Right kidney (tissue), 9 donors: ENCODE measurements around the gene DENND4B.
"Not testable (repeated sequence)": the region's sequence is repeated elsewhere in the genome, so short reads cannot be mapped to it uniquely, and the experiment has no call there.

Experiments used
- DNase-seq: peaks from one replicate; pipeline ENCODE4 v3.0.0-alpha.2; 2016
- long read RNA-seq, 8 donors: transcript quantifications; one replicate each; lab custom pipeline, GENCODE V29; 2026

The DENND4B gene
- long read RNA-seq, donor 1, partial matches to known transcripts = 11 of 13 reads
- long read RNA-seq, donor 1, other reads (novel, unspliced or antisense) = 0 of 13 reads
- long read RNA-seq, donor 2 = 0 reads
- long read RNA-seq, donor 3, partial matches to known transcripts = 0 of 1 reads
- long read RNA-seq, donor 3, other reads (novel, unspliced or antisense) = 0 of 1 reads
- long read RNA-seq, donor 4, partial matches to known transcripts = 10 of 10 reads
- long read RNA-seq, donor 4, other reads (novel, unspliced or antisense) = 0 of 10 reads
- long read RNA-seq, donor 5, partial matches to known transcripts = 0 of 1 reads
- long read RNA-seq, donor 5, other reads (novel, unspliced or antisense) = 0 of 1 reads
- long read RNA-seq, donor 6 = 0 reads
- long read RNA-seq, donor 7 = 0 reads
- long read RNA-seq, donor 8 = 0 reads

GRCh38 chr1:153946622-153947241, at the start of gene DENND4B:
Gene DENND4B (minus strand): TSS chr1:153946718. CDS start chr1:153944374, 2,344 bp downstream.
- no peak for DNase-seq

DNA sequence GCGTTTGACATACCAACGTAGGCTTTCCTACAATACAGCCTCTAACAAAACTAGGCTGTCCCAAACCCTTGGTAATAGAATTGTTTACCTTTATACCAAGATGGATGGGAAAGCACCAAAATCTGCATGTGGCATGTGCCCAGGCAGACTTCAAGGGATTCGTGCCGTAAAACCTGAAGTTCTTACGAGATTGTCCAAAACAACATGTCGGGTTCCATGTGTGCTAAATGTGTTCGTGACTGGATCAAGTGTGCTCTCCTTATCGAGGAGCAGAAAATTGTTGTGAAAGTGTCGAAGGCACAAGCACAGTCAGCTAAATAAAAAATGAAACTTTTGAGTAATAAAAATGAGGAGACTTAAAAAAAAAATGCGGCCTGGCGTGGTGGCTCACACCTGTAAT, 49.1 kb upstream of the DENND4B start:
- no peak for DNase-seq

GRCh38 chr1:153995202-153995601, 48.7 kb upstream of the DENND4B start:
- DNase-seq = no peak

GRCh38 chr1:153991806-153992205, 45.3 kb upstream of the DENND4B start:
- DNase-seq = no peak

GRCh38 chr1:153991151-153991630, 44.7 kb upstream of the DENND4B start:
- no peak for DNase-seq

- peak; percentile 98 for DNase-seq
Measured at GRCh38 chr1:153990468-153991150, 44.1 kb upstream of the DENND4B start, which contains the start of gene RPS27. Gene RPS27 (plus strand): TSS chr1:153990762. CDS start chr1:153990797, 35 bp downstream.

DNA sequence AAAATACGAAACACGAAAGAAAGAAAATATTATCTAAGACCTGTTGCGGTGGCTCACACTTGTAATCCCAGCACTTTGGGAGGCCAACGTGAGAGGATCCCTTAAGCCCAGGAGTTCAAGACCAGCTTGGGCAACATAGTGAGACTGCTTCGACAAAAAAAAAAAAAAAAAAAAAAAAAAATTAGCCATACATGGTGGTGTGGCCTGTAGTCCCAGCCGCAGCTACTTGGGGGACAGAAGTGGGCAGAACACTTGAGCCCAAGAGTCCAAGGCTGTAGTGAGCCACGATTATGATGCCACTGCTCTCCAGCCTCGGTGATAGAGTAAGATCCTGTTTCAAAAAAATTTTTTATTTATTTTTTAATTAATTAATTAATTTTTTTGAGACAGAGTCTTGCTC, 41.1 kb upstream of the DENND4B start:
- no peak for DNase-seq

DNA sequence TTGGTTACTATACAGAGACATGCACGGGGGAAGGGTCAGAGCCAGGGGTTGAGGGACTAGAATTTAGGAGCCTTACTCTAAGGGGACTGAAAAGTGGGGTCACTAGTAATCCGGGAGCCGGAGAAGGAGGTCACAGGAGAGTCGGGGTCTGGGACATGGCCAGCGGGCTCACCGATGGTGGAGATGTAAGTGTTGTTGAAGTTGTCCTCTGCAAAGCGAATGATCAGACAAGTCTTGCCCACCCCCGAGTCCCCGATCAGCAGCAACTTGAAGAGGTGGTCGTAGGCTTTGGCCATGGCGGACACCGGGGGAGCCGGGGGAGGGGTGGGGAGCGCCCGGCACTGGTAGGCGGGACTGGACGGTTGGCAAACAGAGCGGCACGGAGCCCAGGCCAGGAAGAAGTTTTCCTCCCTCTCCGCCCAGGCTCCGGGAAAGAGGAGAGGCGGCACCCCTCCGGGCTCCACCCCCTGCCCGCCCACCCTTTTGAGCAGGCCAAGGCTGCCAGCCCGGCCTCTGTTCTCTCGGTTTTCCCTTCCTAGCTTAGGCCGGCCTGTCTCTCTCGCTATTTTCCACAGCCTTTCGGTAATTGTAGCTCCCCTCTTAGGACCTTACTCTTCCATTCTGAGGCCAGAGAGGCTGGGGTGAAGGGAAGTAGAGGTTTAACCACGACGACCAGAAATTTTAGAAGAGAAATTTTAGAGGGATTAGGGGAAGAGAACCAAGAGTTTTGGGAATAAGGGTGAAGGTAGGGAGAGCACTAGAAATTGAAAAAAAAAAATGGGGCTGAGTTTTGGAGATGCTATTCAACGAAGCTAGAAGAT, 39.6 kb upstream of the DENND4B start, which contains the start of gene RAB13:
Gene RAB13 (minus strand): TSS at position 399 of the 821 bp plus-strand sequence. CDS start 103 bp downstream, at position 296.
- peak; percentile 78 for DNase-seq

- peak; percentile 46 for DNase-seq
Measured at GRCh38 chr1:153985341-153985912, 38.9 kb upstream of the DENND4B start.

DNA sequence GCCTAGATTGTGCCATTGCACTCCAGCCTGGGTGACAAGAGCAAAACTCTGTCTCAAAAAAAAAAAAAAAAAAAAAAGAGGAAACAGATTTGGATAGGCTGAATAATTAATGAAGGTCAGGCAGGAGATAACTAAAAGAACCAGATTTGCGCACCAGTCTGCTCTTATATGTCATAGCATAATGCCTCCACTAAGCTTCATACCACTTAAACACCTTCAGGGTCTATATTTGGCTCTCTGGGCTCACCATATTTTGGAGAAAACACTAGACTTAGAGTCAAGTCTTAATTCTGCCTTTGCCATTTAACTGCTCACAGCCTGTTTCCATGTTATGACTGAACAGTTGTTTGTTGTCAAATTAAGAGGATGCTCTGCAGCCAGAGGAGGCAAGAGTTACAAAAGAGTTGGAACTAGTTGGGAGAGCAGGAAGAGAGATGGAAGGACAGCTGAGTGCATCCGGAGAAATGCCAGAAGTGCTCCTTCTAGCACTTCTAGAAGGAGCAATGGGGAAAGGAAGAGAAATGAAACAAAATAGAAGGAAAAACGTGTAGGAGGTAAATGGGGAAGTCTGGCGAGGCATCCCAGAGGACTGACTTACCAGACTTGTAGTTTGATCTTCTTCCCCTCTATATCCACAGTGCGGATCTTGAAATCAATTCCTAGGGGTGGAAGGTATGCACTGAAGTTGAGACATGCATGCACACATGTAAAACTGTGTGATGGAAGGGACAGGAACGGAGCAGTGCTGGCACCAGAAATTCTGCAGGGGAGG, 37.8 kb upstream of the DENND4B start:
- DNase-seq = no peak

- not testable (repeated sequence) for DNase-seq
Measured at GRCh38 chr1:153981735-153982134, 35.2 kb upstream of the DENND4B start.

GRCh38 chr1:153979091-153979490, 32.6 kb upstream of the DENND4B start:
- DNase-seq = not testable (repeated sequence)

- DNase-seq = no peak
Measured at GRCh38 chr1:153978274-153978909, 31.9 kb upstream of the DENND4B start.

DNA sequence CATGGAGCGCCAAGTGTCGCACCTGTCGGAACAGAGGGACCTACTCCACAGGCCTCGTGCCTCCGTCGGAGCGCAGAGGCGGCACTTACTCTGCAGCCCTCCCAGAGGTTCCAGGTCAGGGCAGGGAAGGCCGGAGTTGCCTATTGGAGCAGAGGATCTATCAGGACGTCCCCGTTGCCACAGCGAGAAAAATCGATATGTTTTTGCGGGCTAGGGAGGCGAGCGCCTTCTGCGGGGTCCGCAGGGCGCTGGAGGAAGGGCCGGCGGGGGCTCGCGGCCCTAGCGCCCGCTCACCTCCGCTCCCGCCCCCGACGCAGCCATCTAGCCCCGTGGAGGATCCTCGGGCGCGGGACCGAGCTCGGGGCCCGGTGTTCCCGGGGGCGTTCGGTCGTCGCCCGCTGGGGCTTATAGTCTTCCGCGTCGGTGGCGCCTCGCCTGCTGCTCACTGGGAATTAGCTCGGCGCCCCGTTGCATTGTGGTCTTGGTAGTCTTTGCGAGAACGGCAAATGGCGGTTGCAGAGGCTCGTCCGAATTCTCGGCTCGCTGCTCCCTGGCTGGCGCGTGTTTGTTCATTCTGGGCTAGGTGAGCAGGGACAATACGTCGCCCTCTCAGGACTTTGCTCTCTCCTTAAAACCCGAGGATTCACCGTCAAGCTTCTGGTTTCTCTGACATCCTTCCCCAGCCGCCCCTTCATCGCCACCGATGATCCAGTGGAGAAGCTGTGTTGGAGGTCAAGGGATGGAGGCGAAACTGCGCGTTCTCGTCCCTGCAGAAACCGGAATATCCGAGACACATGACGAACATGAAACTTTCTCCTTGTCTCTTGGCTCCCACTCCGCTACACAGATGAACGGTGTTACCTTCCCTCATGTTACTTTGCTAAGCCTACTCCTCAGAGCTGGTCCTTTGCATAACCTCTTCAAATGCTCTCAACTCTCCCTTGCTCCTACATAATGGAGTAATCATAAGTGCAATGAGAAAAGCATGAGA, 31.0 kb upstream of the DENND4B start, which contains the start of gene JTB:
Gene JTB (minus strand): TSS at position 425 of the 991 bp plus-strand sequence. CDS start 422 bp downstream, at position 3.
- DNase-seq = peak; percentile 89

- no peak for DNase-seq
Measured at GRCh38 chr1:153976819-153977249, 30.3 kb upstream of the DENND4B start.

DNA sequence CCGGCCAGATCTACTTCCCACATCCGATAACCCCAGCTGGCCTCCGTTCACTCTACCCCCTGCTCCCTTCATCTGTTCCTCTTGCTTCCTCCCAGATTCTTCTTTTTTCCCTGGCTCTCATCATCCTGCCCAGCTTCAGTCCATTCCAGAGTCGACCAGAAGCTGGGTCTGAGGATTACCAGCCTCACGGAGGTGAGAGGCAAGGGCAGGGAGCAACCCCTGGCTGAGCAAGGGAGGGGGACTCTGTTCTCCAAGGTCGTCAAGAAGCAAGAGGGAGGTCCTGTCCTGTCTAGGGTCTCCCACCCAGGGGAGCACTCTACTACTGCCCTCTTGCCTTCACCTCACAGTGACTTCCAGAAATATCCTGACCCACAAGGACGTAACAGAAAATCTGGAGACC, 27.0 kb upstream of the DENND4B start:
- no peak for DNase-seq

DNA sequence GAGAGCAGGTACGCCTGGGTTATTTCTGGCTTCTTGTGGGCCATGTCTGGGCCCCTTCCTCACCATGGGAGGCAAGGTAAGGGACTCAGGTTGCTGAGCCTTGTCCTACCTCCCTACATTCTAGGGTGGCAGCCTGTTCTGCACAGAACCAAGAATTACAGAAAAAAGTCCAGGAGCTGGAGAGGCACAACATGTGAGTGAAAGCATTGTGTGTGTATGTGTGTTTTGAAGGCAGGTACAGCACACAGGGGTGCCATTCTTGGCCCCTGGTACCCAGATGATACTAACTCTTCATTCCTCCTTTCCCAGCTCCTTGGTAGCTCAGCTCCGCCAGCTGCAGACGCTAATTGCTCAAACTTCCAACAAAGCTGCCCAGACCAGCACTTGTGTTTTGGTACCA, 26.6 kb upstream of the DENND4B start:
- DNase-seq = no peak

DNA sequence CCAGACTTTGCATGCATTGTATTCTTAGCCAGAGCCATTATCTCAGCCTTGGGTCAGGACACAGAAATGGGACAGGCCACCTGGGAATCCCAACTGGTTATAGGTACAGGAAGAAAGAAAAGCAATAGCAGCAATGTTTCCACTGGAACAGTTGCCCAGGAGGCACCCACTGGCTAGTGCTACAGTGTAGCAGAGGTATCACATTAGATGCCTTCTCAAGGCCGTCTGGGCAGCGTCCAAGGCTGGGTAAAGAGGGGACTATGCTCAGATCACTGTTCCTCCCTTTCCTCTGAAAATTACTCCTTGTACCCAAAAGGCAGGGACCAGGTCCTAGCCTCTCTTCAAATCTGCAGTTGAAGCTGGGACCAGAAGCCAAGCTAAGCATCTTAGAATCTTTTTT, 23.8 kb upstream of the DENND4B start:
- no peak for DNase-seq

- no peak for DNase-seq
Measured at GRCh38 chr1:153968972-153969371, 22.5 kb upstream of the DENND4B start.
